Liver (tissue), 9 donors: ENCODE measurements around the gene TMEM39B. TPM values are rescaled to one million over a fixed set of nuclear protein-coding genes. Genes with fewer than 3 reads are reported as not detected.
"Not testable (repeated sequence)": the region's sequence is repeated elsewhere in the genome, so short reads cannot be mapped to it uniquely, and the experiment has no call there.

ENCODE experiments used
- DNase-seq: peaks from one replicate; pipeline ENCODE4 v3.0.0-alpha.2; 2017; ENCODE audit warnings: low spot score
- H3K27ac ChIP-seq, 2 donors: one replicate each; pipeline ENCODE4 v1.7.0; 2013; ENCODE audit warnings: inconsistent platforms in 2 of 2, low read length in 2 of 2, control low read depth in 1 of 2, low read depth in 1 of 2, mild to moderate bottlenecking in 1 of 2
- H3K27me3 ChIP-seq, 4 donors: one replicate each; pipeline versions ENCODE4 v1.6.1 to v1.7.0; 2013; ENCODE audit warnings: low read length in 3 of 4, inconsistent platforms in 1 of 4, mild to moderate bottlenecking in 1 of 4, moderate library complexity in 1 of 4; ENCODE audit not compliant: control insufficient read depth in 4 of 4, insufficient read depth in 4 of 4
- H3K36me3 ChIP-seq, 4 donors: one replicate each; pipeline versions ENCODE4 v1.6.1 to v1.7.0; 2013; ENCODE audit warnings: low read length in 3 of 4, mild to moderate bottlenecking in 3 of 4, low read depth in 1 of 4, moderate library complexity in 1 of 4; ENCODE audit not compliant: control insufficient read depth in 4 of 4, insufficient read depth in 3 of 4
- H3K4me1 ChIP-seq, 4 donors: one replicate each; pipeline versions ENCODE4 v1.6.1 to v1.7.0; 2013; ENCODE audit warnings: low read length in 3 of 4, mild to moderate bottlenecking in 3 of 4, moderate library complexity in 1 of 4; ENCODE audit not compliant: control insufficient read depth in 4 of 4, insufficient read depth in 4 of 4
- H3K4me3 ChIP-seq, 3 donors: one replicate each; pipeline versions ENCODE4 v1.6.1 to v1.7.0; 2013; ENCODE audit warnings: low read length in 3 of 3, control low read depth in 1 of 3, low read depth in 1 of 3, mild to moderate bottlenecking in 1 of 3
- H3K9ac ChIP-seq, 2 donors: one replicate each; pipeline ENCODE4 v1.7.0; 2013; ENCODE audit warnings: low read length in 2 of 2, mild to moderate bottlenecking in 2 of 2, moderate library complexity in 2 of 2, control low read depth in 1 of 2, low read depth in 1 of 2
- H3K9me3 ChIP-seq, 4 donors: one replicate each; pipeline versions ENCODE4 v1.6.1 to v1.7.0; 2013; ENCODE audit warnings: low read length in 3 of 4; ENCODE audit not compliant: control insufficient read depth in 4 of 4
- CTCF ChIP-seq: fragments of 150-350 bp; IDR thresholded peaks from 2 replicates; pipeline ENCODE4 v1.5.1; 2017; ENCODE audit warnings: improper control_type of control experiment, low read depth, low read length; ENCODE audit not compliant: missing input control
- FOXA1 ChIP-seq: IDR thresholded peaks from 2 replicates; pipeline ENCODE4 v1.6.1; 2016; ENCODE audit warnings: antibody characterized with exemption
- GABPA ChIP-seq, 2 donors: IDR thresholded peaks in 1 of 2; conservative IDR thresholded peaks in 1 of 2; 2 replicates each; pipeline ENCODE4 v1.6.1; 2016; ENCODE audit warnings: antibody characterized with exemption in 2 of 2, mild to moderate bottlenecking in 1 of 2, moderate library complexity in 1 of 2
- HNF4A ChIP-seq, 2 donors: conservative IDR thresholded peaks; 2 replicates each; pipeline ENCODE4 v1.6.1; 2016; ENCODE audit warnings: antibody characterized with exemption in 2 of 2, mild to moderate bottlenecking in 2 of 2
- HNF4G ChIP-seq: IDR thresholded peaks from 2 replicates; pipeline ENCODE4 v1.6.1; 2016; ENCODE audit warnings: antibody characterized with exemption
- RAD21 ChIP-seq, 2 donors: IDR thresholded peaks; 2 replicates each; pipeline ENCODE4 v1.6.1; 2016; ENCODE audit warnings: antibody characterized with exemption in 2 of 2, mild to moderate bottlenecking in 2 of 2
- REST ChIP-seq: IDR thresholded peaks from 2 replicates; pipeline ENCODE4 v1.6.1; 2016; ENCODE audit warnings: antibody characterized with exemption, mild to moderate bottlenecking
- SP1 ChIP-seq: IDR thresholded peaks from 2 replicates; pipeline ENCODE4 v1.6.1; 2018; ENCODE audit warnings: antibody characterized with exemption, mild to moderate bottlenecking
- TAF1 ChIP-seq: conservative IDR thresholded peaks from 2 replicates; pipeline ENCODE4 v1.6.1; 2016; ENCODE audit warnings: antibody characterized with exemption, mild to moderate bottlenecking
- YY1 ChIP-seq: IDR thresholded peaks from 2 replicates; pipeline ENCODE4 v1.6.1; 2016; ENCODE audit warnings: antibody characterized with exemption, mild to moderate bottlenecking
- ZBTB33 ChIP-seq: IDR thresholded peaks from 2 replicates; pipeline ENCODE4 v1.6.1; 2016; ENCODE audit warnings: antibody characterized with exemption
- WGBS: extraction: QIAGEN DNeasy Blood & Tissue Kit; methylation state at CpG from one replicate; pipeline ENCODE4 v1.1.7; 2013; 5-methylcytosine and 5-hydroxymethylcytosine counted together
- polyA plus RNA-seq, 2 donors: library from polyadenylated mRNA; stranded (reverse) in 1 of 2; unstranded in 1 of 2; fragments of 200-250 nt in 1 of 2; fragments of >200 nt in 1 of 2; fragmentation: Nextera tagmentation in 1 of 2; extraction: Ambion mirVana in 1 of 2; gene quantifications; one replicate each; pipeline versions ENCODE4 v1.2.1 to v1.2.3, GENCODE V29; 2013 to 2015
- total RNA-seq, 2 donors: library from RNA; depleted of rRNA; stranded (reverse); fragments of >200 nt; gene quantifications; one replicate each; pipeline ENCODE4 v1.2.3, GENCODE V29; 2014
- donor health status: healthy.
- donor health status: healthy.
- donor health status: healthy.
- donor health status: healthy.
- donor health status: healthy.

The TMEM39B gene
- total and polyA plus RNA-seq, 4 donors, result 3.0 to 8.1 (median 5.9) TPM

- no peaks in the 10 kb centered on the region for H3K27me3 ChIP-seq
- no peak for DNase-seq
- H3K27ac ChIP-seq, result no peak overlapping the region
- peaks cover 0 to 8% (median 5%) of the 10 kb centered on the region in 4 donors for H3K4me1 ChIP-seq
- TF ChIP-seq GABPA (IDR thresholded peaks at IDR 0.05 in 1 of 2, conservative IDR thresholded peaks at IDR 0.05 in 1 of 2) (no peak), RAD21 (IDR thresholded peaks at IDR 0.05) (peak; percentile 84 to 91), FOXA1 (no peak), CTCF (peak; percentile 58), ZBTB33 (no peak), HNF4G (no peak), HNF4A (conservative IDR thresholded peaks at IDR 0.05) (no peak), REST (no peak), TAF1 (no peak)
- H3K4me3 ChIP-seq, result no peak overlapping the region
- 64% methylated on average over 1 of the region's 1 CpG for WGBS
- H3K36me3 ChIP-seq, result peaks cover 0 to 27% (median 21%) of the 10 kb centered on the region in 4 donors
- no peak overlapping the region for H3K9ac ChIP-seq
- H3K9me3 ChIP-seq, result no peaks in the 10 kb centered on the region
These were observed 9.5 kb upstream of the TMEM39B start for GRCh38 chr1:32063261-32063681.

- TF ChIP-seq SP1, result peak; percentile 9
- peak; percentile 55 for TF ChIP-seq HNF4A (conservative IDR thresholded peaks at IDR 0.05)
- TF ChIP-seq YY1, result peak; percentile 23
- not testable (repeated sequence) for H3K9me3 ChIP-seq, H3K4me1 ChIP-seq, H3K36me3 ChIP-seq, H3K4me3 ChIP-seq, DNase-seq, H3K9ac ChIP-seq, H3K27me3 ChIP-seq
- H3K27ac ChIP-seq, result peak overlapping the region in 1 of 2 donors; percentile 28
- 59% methylated on average over 21 of the region's 21 CpGs for WGBS
These were observed 6.9 kb upstream of the TMEM39B start for GRCh38 chr1:32065613-32066488.
